Measurements from ENCODE around the gene WDR62.

The WDR62 gene

GRCh38 chr19:36081894-36082293, 27.2 kb downstream of the WDR62 start:
- no peak for DNase-seq

- no peak for DNase-seq
Observed at GRCh38 chr19:36082916-36083315, 28.2 kb downstream of the WDR62 start.

- DNase-seq, result no peak
Observed at GRCh38 chr19:36084231-36085009, 29.7 kb downstream of the WDR62 start.

- no peak for DNase-seq
Observed at GRCh38 chr19:36086326-36086725, 31.6 kb downstream of the WDR62 start.

GRCh38 chr19:36089847-36090246, 35.1 kb downstream of the WDR62 start:
- DNase-seq, result no peak

- no peak for DNase-seq
Observed at GRCh38 chr19:36090910-36091695, 36.4 kb downstream of the WDR62 start.

- no peak for DNase-seq
Observed at GRCh38 chr19:36092566-36092965, 37.9 kb downstream of the WDR62 start.

GRCh38 chr19:36093146-36093662, 38.5 kb downstream of the WDR62 start:
- no peak for DNase-seq

- no peak for DNase-seq
Observed at GRCh38 chr19:36093687-36094086, 39.0 kb downstream of the WDR62 start.

GRCh38 chr19:36097036-36097435, 42.3 kb downstream of the WDR62 start:
- DNase-seq, result no peak

- no peak for DNase-seq
Observed at GRCh38 chr19:36099166-36099785, 44.6 kb downstream of the WDR62 start.

- no peak for DNase-seq
Observed at GRCh38 chr19:36100476-36100875, 45.8 kb downstream of the WDR62 start.

- no peak for DNase-seq
Observed at GRCh38 chr19:36101550-36102327, 47.0 kb downstream of the WDR62 start.

- no peak for DNase-seq
Observed at GRCh38 chr19:36103040-36103626, 48.4 kb downstream of the WDR62 start.

GRCh38 chr19:36103842-36104552, 49.3 kb downstream of the WDR62 start:
- no peak for DNase-seq

GRCh38 chr19:36106441-36106840, 51.7 kb downstream of the WDR62 start:
- no peak for DNase-seq

- DNase-seq, result no peak
Observed at GRCh38 chr19:36106991-36107390, 52.3 kb downstream of the WDR62 start.

- no peak for DNase-seq
Observed at GRCh38 chr19:36108684-36109083, 54.0 kb downstream of the WDR62 start.

- DNase-seq, result no peak
Observed at GRCh38 chr19:36110487-36111199, 55.9 kb downstream of the WDR62 start, which contains the start of gene OVOL3. TSS of gene OVOL3 (plus strand) at chr19:36111143. CDS start at chr19:36111203, 60 bp downstream.

- DNase-seq, result no peak
Observed at GRCh38 chr19:36111200-36111539, 56.5 kb downstream of the WDR62 start.

GRCh38 chr19:36112678-36113077, 58.0 kb downstream of the WDR62 start:
- no peak for DNase-seq

Data from activated T-cell treated with anti-CD3 and anti-CD28 coated beads, Interleukin-2, amount 50 U/mL, for 1 hour (primary cell).